GM23248 (cell line): ENCODE results near the gene EMC6. TPM values are rescaled to one million over a fixed set of nuclear protein-coding genes. Genes with fewer than 3 reads are reported as not detected.

ENCODE experiments used
- DNase-seq: peaks from one replicate; pipeline ENCODE4 v3.0.0-alpha.2; 2015
- H2AFZ ChIP-seq: fragments of 200-600 bp; sonication (generic); 2 replicates; pipeline ENCODE4 v1.6.1; 2016; ENCODE audit warnings: antibody characterized with exemption
- H3F3A ChIP-seq: fragments of 200-600 bp; sonication (generic); 2 replicates; pipeline ENCODE4 v1.6.1; 2016; ENCODE audit warnings: mild to moderate bottlenecking, antibody characterized with exemption, mixed run types; ENCODE audit not compliant: insufficient read depth
- H3K27ac ChIP-seq: fragments of 200-600 bp; sonication (generic); 2 replicates; pipeline ENCODE4 v1.5.1; 2016; ENCODE audit warnings: mild to moderate bottlenecking
- H3K27me3 ChIP-seq: fragments of 200-600 bp; sonication (generic); replicated peaks from 2 replicates; pipeline ENCODE4 v1.6.1; 2016; ENCODE audit warnings: mild to moderate bottlenecking; ENCODE audit not compliant: insufficient read depth
- H3K36me3 ChIP-seq: fragments of 200-600 bp; sonication (generic); 2 replicates; pipeline ENCODE4 v1.6.1; 2016; ENCODE audit warnings: low read depth, mild to moderate bottlenecking
- H3K4me1 ChIP-seq: fragments of 200-600 bp; sonication (generic); 2 replicates; pipeline ENCODE4 v1.6.1; 2016; ENCODE audit warnings: mild to moderate bottlenecking; ENCODE audit not compliant: insufficient read depth
- H3K4me2 ChIP-seq: fragments of 200-600 bp; sonication (generic); one replicate; pipeline ENCODE4 v1.6.1; 2016; ENCODE audit warnings: mild to moderate bottlenecking; ENCODE audit not compliant: unreplicated experiment
- H3K4me3 ChIP-seq: fragments of 200-600 bp; sonication (generic); 2 replicates; pipeline ENCODE4 v1.5.1; 2016; ENCODE audit warnings: mild to moderate bottlenecking
- H3K79me2 ChIP-seq: fragments of 200-600 bp; sonication (generic); 2 replicates; pipeline ENCODE4 v1.6.1; 2016; ENCODE audit warnings: mild to moderate bottlenecking; ENCODE audit not compliant: insufficient read depth
- H3K9ac ChIP-seq: fragments of 200-600 bp; sonication (generic); 2 replicates; pipeline ENCODE4 v1.6.1; 2016; ENCODE audit warnings: mild to moderate bottlenecking
- H3K9me2 ChIP-seq: fragments of 200-600 bp; sonication (generic); 2 replicates; pipeline ENCODE4 v1.6.1; 2016; ENCODE audit warnings: mixed run types, mild to moderate bottlenecking, moderate library complexity; ENCODE audit not compliant: insufficient read depth
- H3K9me3 ChIP-seq: fragments of 200-600 bp; sonication (generic); one replicate; pipeline ENCODE4 v1.6.1; 2017; ENCODE audit warnings: low read depth
- H4K20me1 ChIP-seq: fragments of 200-600 bp; sonication (generic); 2 replicates; pipeline ENCODE4 v1.6.0; 2016; ENCODE audit not compliant: insufficient read depth
- EZH2 ChIP-seq: fragments of 200-600 bp; sonication (generic); IDR thresholded peaks from 2 replicates; pipeline ENCODE4 v1.6.1; 2018; ENCODE audit warnings: antibody characterized with exemption, mild to moderate bottlenecking; ENCODE audit not compliant: insufficient read depth, poor library complexity, severe bottlenecking
- EZH2phosphoT487 ChIP-seq: fragments of 200-600 bp; sonication (generic); IDR thresholded peaks from 2 replicates; pipeline ENCODE4 v1.6.1; 2018; ENCODE audit warnings: antibody characterized with exemption, moderate library complexity, mild to moderate bottlenecking, low read depth; ENCODE audit not compliant: insufficient read depth
- whole genome bisulfite sequencing, 2 experiments: methylation state at CpG; one replicate each; pipeline ENCODE4 v1.1.6; 2015 to 2017; ENCODE audit warnings: low lambda C conversion rate in 2 of 2, low coverage in 1 of 2; ENCODE audit errors: missing lambda C conversion rate in 2 of 2; 5-methylcytosine and 5-hydroxymethylcytosine counted together
- in situ Hi-C: fragments of 300-500 bp; cut with MboI; formaldehyde crosslinking; loops from 2 replicates; pipeline ENCODE4 v1.15.0; 2020
- polyA plus RNA-seq: library from polyadenylated mRNA; unstranded; fragments of >200 nt; fragmentation: Nextera tagmentation; extraction: Ambion mirVana; gene quantifications from 2 replicates; pipeline ENCODE4 v1.2.1, GENCODE V29; 2016
- total RNA-seq: library from RNA; depleted of rRNA; stranded (reverse); fragments of >200 nt; shearing (Covaris generic); gene quantifications from 2 replicates; pipeline ENCODE4 v1.2.3, GENCODE V29; 2014

Gene EMC6
- total and polyA plus RNA-seq, 2 experiments from 2014 or later: 28.6 to 114 TPM

- H3K79me2 ChIP-seq: peaks cover 58% of the 10 kb centered on the region
These were observed 990 bp upstream of the EMC6 start for GRCh38 chr17:3667366-3668278.

GRCh38 chr17:3669085-3669347 is 404 bp downstream of the EMC6 start:
- H4K20me1 ChIP-seq: no peaks in the 10 kb centered on the region
- no peak for DNase-seq
- peaks cover 16% of the 10 kb centered on the region for H3K4me1 ChIP-seq
- H3K27ac ChIP-seq: peak overlapping the region; percentile 52
- H3K27me3 ChIP-seq: no peaks in the 10 kb centered on the region
- H3K9me2 ChIP-seq: no peaks in the 10 kb centered on the region
- no peaks in the 10 kb centered on the region for H3K36me3 ChIP-seq
- H3K9me3 ChIP-seq: no peaks in the 10 kb centered on the region
- H2AFZ ChIP-seq: peak overlapping the region; percentile 90
- H3K79me2 ChIP-seq: peaks cover 58% of the 10 kb centered on the region
- 0 to 2% methylated on average over 22 to 30 of the region's 32 CpGs for WGBS, 2 experiments
- TF ChIP-seq EZH2 (no peak), EZH2phosphoT487 (no peak)
- H3K4me2 ChIP-seq: peak overlapping the region; percentile 97
- H3K9ac ChIP-seq: peak overlapping the region; percentile 87
- peak overlapping the region; percentile 83 for H3K4me3 ChIP-seq
- in situ Hi-C loops: no loop called here
- H3F3A ChIP-seq: no peaks in the 10 kb centered on the region

More at GRCh38 chr17:3667366-3668278, 990 bp upstream of the EMC6 start:
- H3K27me3 ChIP-seq: no peaks in the 10 kb centered on the region
- DNase-seq: peak; percentile 97
- 1 to 3% methylated on average over 39 of the region's 39 CpGs for WGBS, 2 experiments
- H3K4me3 ChIP-seq: peak overlapping the region; percentile 83
- no peak for TF ChIP-seq EZH2
- TF ChIP-seq EZH2phosphoT487: no peak
- peak overlapping the region; percentile 87 for H3K9ac ChIP-seq
- peaks cover 16% of the 10 kb centered on the region for H3K4me1 ChIP-seq
- no peaks in the 10 kb centered on the region for H3K9me3 ChIP-seq
- peak overlapping the region; percentile 76 for H2AFZ ChIP-seq
- H3K4me2 ChIP-seq: peak overlapping the region; percentile 92
- H3K36me3 ChIP-seq: no peaks in the 10 kb centered on the region
- peak overlapping the region; percentile 81 for H3K27ac ChIP-seq
- no peaks in the 10 kb centered on the region for H4K20me1 ChIP-seq
- no peaks in the 10 kb centered on the region for H3K9me2 ChIP-seq
- no peaks in the 10 kb centered on the region for H3F3A ChIP-seq
- in situ Hi-C loops: no loop called here

- H3K79me2 ChIP-seq: peaks cover 57% of the 10 kb centered on the region
- in situ Hi-C loops: no loop called here
- no peaks in the 10 kb centered on the region for H3K27me3 ChIP-seq
- no peaks in the 10 kb centered on the region for H4K20me1 ChIP-seq
- TF ChIP-seq EZH2 (no peak), EZH2phosphoT487 (no peak)
- peaks cover 16% of the 10 kb centered on the region for H3K4me1 ChIP-seq
- peak overlapping the region; percentile 87 for H3K9ac ChIP-seq
- H3F3A ChIP-seq: no peaks in the 10 kb centered on the region
- peak; percentile 20 for DNase-seq
- no peaks in the 10 kb centered on the region for H3K9me2 ChIP-seq
- peak overlapping the region; percentile 83 for H3K4me3 ChIP-seq
- no peaks in the 10 kb centered on the region for H3K36me3 ChIP-seq
- no peak overlapping the region for H3K27ac ChIP-seq
- H2AFZ ChIP-seq: no peak overlapping the region; the same call in 1 of the 2 replicates
- 45 to 49% methylated on average over 12 of the region's 12 CpGs for WGBS, 2 experiments
- peak overlapping the region; percentile 97 for H3K4me2 ChIP-seq
- no peaks in the 10 kb centered on the region for H3K9me3 ChIP-seq
These were observed 936 bp downstream of the EMC6 start for GRCh38 chr17:3669548-3669947.

GRCh38 chr17:3672571-3672970 is 4.0 kb downstream of the EMC6 start:
- no peaks in the 10 kb centered on the region for H3K27me3 ChIP-seq
- TF ChIP-seq EZH2 (no peak), EZH2phosphoT487 (no peak)
- H2AFZ ChIP-seq: no peak overlapping the region
- no peaks in the 10 kb centered on the region for H4K20me1 ChIP-seq
- no peaks in the 10 kb centered on the region for H3K36me3 ChIP-seq
- in situ Hi-C loops: no loop called here
- DNase-seq: no peak
- WGBS, 2 experiments: 98 to 99% methylated on average over 4 of the region's 4 CpGs
- no peak overlapping the region for H3K4me2 ChIP-seq
- peaks cover 10% of the 10 kb centered on the region; the same call in 1 of the 2 replicates for H3K4me1 ChIP-seq
- no peaks in the 10 kb centered on the region for H3K9me3 ChIP-seq
- no peak overlapping the region for H3K4me3 ChIP-seq
- no peak overlapping the region for H3K27ac ChIP-seq
- H3F3A ChIP-seq: no peaks in the 10 kb centered on the region
- H3K9me2 ChIP-seq: no peaks in the 10 kb centered on the region
- no peak overlapping the region for H3K9ac ChIP-seq
- H3K79me2 ChIP-seq: peaks cover 29% of the 10 kb centered on the region
